ENCODE data around the gene RNF111.

DNA sequence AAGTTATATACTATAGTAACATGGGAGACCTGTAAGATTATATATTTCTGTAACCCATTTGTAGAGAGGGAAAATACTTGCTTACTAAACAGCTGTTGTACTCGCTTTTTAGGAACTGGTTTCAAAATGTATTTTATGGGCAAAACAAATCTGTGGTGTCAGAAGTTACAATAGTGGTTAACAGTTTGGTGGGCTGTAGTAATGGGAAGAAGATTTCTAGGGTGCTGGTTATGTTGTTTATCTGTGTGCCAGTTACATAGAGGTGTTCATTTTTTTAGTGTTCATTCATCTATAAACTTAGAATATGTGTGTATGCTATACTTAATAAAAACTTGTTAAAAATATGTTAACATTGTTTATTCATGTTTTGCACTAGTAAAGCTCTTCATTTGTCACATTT, 42.1 kb downstream of the RNF111 start:
- TF ChIP-seq EZH2 (IDR thresholded peaks at IDR 0.05; ENCODE audit: low read length): no peak
- TF ChIP-seq, protein P1, sequence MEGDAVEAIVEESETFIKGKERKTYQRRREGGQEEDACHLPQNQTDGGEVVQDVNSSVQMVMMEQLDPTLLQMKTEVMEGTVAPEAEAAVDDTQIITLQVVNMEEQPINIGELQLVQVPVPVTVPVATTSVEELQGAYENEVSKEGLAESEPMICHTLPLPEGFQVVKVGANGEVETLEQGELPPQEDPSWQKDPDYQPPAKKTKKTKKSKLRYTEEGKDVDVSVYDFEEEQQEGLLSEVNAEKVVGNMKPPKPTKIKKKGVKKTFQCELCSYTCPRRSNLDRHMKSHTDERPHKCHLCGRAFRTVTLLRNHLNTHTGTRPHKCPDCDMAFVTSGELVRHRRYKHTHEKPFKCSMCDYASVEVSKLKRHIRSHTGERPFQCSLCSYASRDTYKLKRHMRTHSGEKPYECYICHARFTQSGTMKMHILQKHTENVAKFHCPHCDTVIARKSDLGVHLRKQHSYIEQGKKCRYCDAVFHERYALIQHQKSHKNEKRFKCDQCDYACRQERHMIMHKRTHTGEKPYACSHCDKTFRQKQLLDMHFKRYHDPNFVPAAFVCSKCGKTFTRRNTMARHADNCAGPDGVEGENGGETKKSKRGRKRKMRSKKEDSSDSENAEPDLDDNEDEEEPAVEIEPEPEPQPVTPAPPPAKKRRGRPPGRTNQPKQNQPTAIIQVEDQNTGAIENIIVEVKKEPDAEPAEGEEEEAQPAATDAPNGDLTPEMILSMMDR (optimal IDR thresholded peaks at IDR 0.05 in 1 of 3, IDR thresholded peaks at IDR 0.05 in 1 of 3, conservative IDR thresholded peaks at IDR 0.05 in 1 of 3; ENCODE audit: extremely low read depth in 1 of 3, insufficient read depth in 2 of 3, low read length in 3 of 3): no peak
